Cardiac fibroblast (primary cell): ENCODE measurements around the gene TIMM10.

ENCODE experiments used
- DNase-seq, 2 donors: peaks; one replicate each; pipeline versions ENCODE4 v3.0.0 to v3.0.0-alpha.2; 2010; ENCODE audit warnings: low read depth in 2 of 2
- H3K4me3 ChIP-seq, 2 donors: replicated peaks in 1 of 2; 1 replicate in 1 of 2; 2 replicates in 1 of 2; pipeline ENCODE4 v1.5.1; 2011; ENCODE audit warnings: low read depth in 2 of 2, low read length in 2 of 2, mild to moderate bottlenecking in 2 of 2, moderate library complexity in 1 of 2
- CTCF ChIP-seq: IDR thresholded peaks from one replicate; pipeline ENCODE4 v1.5.1; 2011; ENCODE audit warnings: low read depth, mild to moderate bottlenecking, low read length, inconsistent platforms

Gene TIMM10

DNA sequence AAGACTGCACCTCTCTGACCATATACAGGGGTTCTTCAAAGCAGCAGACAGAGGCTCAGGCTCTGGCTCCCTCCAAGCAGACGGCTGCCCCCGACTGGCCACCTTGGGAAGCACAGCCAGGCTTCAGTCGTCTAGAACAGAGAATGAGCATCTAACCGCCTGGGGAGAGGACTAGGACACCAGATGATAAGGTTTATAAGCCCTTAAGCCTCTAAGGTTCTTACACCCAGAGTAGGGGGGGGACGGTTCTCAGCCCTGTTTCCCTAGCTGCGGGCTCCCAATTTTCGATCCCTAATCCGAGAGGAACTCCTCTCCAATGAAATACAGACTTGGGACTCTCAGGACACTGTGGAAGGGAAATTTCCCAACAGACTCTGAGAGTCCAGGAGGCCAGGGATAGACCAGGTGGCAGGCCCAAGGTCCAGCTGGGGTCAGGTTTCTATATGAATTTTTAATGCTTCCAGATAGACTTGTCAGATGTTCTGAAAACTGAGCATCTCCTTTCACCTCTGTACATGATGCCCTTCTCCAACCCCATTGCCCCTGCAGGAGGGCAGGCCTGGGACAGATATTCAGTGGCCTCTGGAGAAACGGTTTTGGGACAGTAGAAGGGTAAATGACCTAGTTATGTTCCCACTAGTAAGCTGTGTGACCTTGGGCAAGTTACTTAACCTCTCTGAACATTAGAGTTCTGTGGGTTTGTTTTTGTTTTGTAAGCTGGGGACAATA, 50.0 kb downstream of the TIMM10 start:
- no peak overlapping the region for H3K4me3 ChIP-seq
- TF ChIP-seq CTCF: peak; percentile 95
- peak; percentile 63 to 65 for DNase-seq

DNA sequence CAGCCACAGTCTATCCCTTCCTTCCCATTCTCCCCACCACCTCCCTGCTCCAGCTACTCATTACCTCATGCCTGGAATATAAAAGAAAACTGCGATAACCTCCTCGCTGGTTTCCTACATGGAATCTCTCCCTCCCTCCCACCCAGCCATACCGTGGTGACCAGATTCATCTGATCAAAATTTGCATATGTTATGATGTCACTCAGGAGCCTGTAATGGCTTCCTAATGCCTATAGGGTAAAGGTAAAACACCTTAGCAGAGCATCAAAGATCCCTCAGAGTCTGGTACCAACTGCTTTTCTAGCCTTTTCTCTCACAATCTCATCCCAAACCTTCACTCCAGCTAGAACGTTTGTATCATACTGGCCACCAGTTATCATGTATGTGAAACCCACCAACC, 50.6 kb downstream of the TIMM10 start:
- DNase-seq: no peak
- no peak for TF ChIP-seq CTCF
- no peak overlapping the region for H3K4me3 ChIP-seq

DNA sequence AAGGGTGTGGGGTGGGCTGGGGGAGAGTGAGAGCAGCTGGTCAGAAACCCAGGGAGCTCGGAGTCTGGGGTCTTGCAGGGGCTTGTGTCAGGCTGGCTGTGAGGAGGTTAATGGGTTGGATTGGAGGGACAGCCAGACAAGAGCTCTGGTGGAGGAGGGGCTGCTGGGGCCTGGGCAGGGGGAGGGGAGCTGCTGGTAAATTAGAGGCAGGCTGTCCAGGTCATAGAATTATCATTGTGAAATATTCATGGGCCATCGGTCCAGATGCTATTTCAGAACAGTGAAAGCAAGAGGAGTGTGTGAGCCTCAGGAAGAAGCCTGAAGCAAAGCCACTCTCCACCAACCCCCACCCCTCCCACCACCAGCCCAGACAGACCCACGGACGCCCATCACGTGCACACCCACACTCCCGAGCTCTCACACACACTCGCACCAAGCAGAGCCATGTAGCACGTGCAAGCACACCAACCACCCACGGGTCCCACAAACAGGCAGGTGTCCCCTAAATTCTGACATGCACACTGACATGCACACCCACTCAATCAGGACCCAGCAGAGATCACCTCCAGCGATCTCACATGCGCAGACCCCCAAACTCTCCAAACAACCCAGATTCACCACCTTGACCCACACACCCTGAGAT, 51.4 kb downstream of the TIMM10 start:
- H3K4me3 ChIP-seq: no peak overlapping the region
- TF ChIP-seq CTCF: no peak
- DNase-seq: no peak
